Esophagus muscularis mucosa (tissue), 4 donors: ENCODE data around the gene ZNF445. TPM values are rescaled to one million over a fixed set of nuclear protein-coding genes. Genes with fewer than 3 reads are reported as not detected.

Source experiments
- DNase-seq: peaks from one replicate; pipeline ENCODE4 v3.0.0-alpha.2; 2017; ENCODE audit errors: extremely low spot score
- H3K27ac ChIP-seq, 4 donors: fragments of 200-600 bp; sonication (generic); replicated peaks in 1 of 4; 1 replicate in 3 of 4; 2 replicates in 1 of 4; pipeline ENCODE4 v1.5.1; 2016 to 2019; ENCODE audit warnings: mild to moderate bottlenecking in 1 of 4
- H3K27me3 ChIP-seq, 4 donors: fragments of 200-600 bp; sonication (generic); one replicate each; pipeline versions ENCODE4 v1.5.1 to v1.6.0; 2016 to 2019
- H3K36me3 ChIP-seq, 4 donors: fragments of 200-600 bp; sonication (generic); one replicate each; pipeline ENCODE4 v1.5.1; 2016 to 2019
- H3K4me1 ChIP-seq, 4 donors: fragments of 200-600 bp; sonication (generic); one replicate each; pipeline ENCODE4 v1.5.1; 2016 to 2019
- H3K4me3 ChIP-seq, 4 donors: fragments of 200-600 bp; sonication (generic); 1 replicate in 2 of 4; 2 replicates in 2 of 4; pipeline ENCODE4 v1.5.1; 2016 to 2019; ENCODE audit warnings: mild to moderate bottlenecking in 4 of 4, moderate library complexity in 1 of 4
- H3K9me3 ChIP-seq, 4 donors: fragments of 200-600 bp; sonication (generic); 1 replicate in 3 of 4; 2 replicates in 1 of 4; pipeline ENCODE4 v1.5.1; 2016 to 2019
- EP300 ChIP-seq: sonication (generic); formaldehyde crosslinking; IDR thresholded peaks from one replicate; pipeline ENCODE4 v1.6.1; 2017; ENCODE audit warnings: antibody characterized with exemption
- POLR2A ChIP-seq: fragments of 450-650 bp; IDR thresholded peaks from one replicate; pipeline ENCODE4 v1.6.1; 2017; ENCODE audit warnings: antibody characterized with exemption, moderate library complexity, mild to moderate bottlenecking, low read depth
- POLR2AphosphoS5 ChIP-seq, 2 donors: sonication (generic); formaldehyde crosslinking; IDR thresholded peaks; one replicate each; pipeline ENCODE4 v1.6.1; 2017; ENCODE audit warnings: antibody characterized with exemption in 2 of 2
- WGBS: methylation state at CpG from one replicate; pipeline ENCODE4 v1.1.5; 2018; 5-methylcytosine and 5-hydroxymethylcytosine counted together
- intact Hi-C: fragments of 100-400 bp; cut with DNase I; formaldehyde crosslinking; loops from one replicate; pipeline ENCODE4 v1.15.1; 2023
- total RNA-seq, 4 donors: library from RNA; depleted of rRNA; stranded (reverse); fragments of >200 nt; gene quantifications; one replicate each; pipeline versions ENCODE4 v1.1.0 to v1.2.1, GENCODE V29; 2016
- TF ChIP-seq, protein P1 (sequence below), 3 experiments: fragments of 200-600 bp in 2 of 3; fragments of 450-650 bp in 1 of 3; sonication (generic) in 2 of 3; IDR thresholded peaks; one replicate each; pipeline ENCODE4 v1.5.1; 2017 to 2019; ENCODE audit warnings: antibody characterized with exemption in 3 of 3, mild to moderate bottlenecking in 2 of 3, moderate library complexity in 1 of 3

ZNF445 gene
- total RNA-seq, 4 donors from 2014 or later = 6.5 to 11.9 (median 10.1) TPM

DNA sequence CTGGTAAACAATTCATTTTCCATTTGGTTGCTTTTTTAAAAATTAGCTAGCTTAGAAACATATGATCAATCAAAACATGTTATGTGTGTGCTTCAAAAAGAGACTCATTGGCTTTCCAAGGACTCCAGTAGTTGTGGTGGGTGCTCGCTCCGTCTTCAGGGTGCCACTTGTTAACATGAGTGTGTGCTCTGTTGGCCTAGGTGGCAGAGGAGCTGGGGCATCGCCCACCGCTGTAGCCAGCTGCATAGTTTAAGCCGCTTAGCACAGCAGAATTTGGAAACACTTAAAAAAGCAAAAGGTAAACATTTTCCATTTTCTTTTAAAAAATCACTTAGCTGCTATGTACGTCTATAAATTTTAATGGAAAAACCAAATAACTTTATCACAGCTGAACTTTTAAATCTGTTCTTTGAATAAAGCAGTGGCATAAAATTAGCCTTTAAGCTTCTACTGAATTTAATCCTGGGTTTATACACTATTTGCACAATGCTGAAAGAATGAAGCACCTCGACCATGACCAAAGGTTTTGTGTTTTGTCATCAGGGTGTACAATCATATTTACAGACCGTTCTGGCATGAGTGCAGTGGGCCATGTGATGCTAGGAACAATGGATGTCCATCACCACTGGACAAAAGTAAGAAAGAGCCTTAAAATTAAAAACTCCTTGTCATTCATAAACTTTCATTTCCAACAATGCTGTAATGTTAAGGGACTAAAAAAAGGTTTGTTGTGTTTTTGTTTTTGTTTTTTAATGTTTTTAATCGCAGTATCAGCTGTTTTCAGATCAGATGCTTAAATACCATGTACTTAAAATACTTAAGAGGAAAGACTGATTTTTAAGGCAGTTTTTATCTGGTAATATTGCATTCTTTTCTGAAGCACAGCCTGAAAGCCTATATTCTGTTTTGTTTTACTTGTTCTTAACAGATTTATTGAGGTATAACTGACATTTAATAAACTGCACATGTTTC is 81.0 kb downstream of the ZNF445 start:
- intact Hi-C loops = loop anchor here (10.0 kb wide), 1 partner anchor 72 kb away; no protein-coding TSS in a partner anchor
- Histone ChIP-seq H3K36me3 (peaks cover 4 to 48% (median 19%) of the 10 kb centered on the region in 4 donors), H3K27me3 (no peaks in the 10 kb centered on the region), H3K27ac (no peak overlapping the region), H3K4me1 (no peaks in the 10 kb centered on the region), H3K4me3 (no peak overlapping the region), H3K9me3 (no peaks in the 10 kb centered on the region)
- TF ChIP-seq, protein P1, sequence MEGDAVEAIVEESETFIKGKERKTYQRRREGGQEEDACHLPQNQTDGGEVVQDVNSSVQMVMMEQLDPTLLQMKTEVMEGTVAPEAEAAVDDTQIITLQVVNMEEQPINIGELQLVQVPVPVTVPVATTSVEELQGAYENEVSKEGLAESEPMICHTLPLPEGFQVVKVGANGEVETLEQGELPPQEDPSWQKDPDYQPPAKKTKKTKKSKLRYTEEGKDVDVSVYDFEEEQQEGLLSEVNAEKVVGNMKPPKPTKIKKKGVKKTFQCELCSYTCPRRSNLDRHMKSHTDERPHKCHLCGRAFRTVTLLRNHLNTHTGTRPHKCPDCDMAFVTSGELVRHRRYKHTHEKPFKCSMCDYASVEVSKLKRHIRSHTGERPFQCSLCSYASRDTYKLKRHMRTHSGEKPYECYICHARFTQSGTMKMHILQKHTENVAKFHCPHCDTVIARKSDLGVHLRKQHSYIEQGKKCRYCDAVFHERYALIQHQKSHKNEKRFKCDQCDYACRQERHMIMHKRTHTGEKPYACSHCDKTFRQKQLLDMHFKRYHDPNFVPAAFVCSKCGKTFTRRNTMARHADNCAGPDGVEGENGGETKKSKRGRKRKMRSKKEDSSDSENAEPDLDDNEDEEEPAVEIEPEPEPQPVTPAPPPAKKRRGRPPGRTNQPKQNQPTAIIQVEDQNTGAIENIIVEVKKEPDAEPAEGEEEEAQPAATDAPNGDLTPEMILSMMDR (IDR thresholded peaks at IDR 0.05) = no peak
- no peak for TF ChIP-seq EP300
- no peak for TF ChIP-seq POLR2A
- no peak for TF ChIP-seq POLR2AphosphoS5 (IDR thresholded peaks at IDR 0.05)
- 95% methylated on average over 9 of the region's 9 CpGs for WGBS
- no peak for DNase-seq

DNA sequence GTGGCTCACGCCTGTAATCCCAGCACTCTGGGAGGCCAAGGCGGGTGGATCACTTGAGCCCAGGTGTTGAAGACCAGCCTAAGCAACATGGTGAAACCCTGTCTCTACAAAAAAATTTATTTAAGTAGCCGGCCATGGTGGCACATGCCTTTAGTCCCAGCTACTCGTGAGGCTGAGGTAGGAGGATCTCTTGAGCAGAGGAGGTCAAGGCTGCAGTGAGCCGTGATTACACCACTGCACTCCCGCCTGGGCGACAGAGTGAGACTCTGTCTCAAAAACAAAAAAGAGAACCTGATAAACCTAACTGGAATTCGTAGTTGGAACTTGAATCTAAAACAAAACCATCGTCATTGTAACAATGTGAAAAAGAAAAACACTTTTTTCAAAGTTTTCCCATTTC is 81.8 kb downstream of the ZNF445 start:
- no peaks in the 10 kb centered on the region for H3K4me1 ChIP-seq
- no peak overlapping the region for H3K4me3 ChIP-seq
- intact Hi-C loops = loop anchor here (10.0 kb wide), 1 partner anchor 71 kb away; no protein-coding TSS in a partner anchor
- H3K27ac ChIP-seq = no peak overlapping the region
- peaks cover 0 to 41% (median 20%) of the 10 kb centered on the region in 4 donors for H3K36me3 ChIP-seq
- no peaks in the 10 kb centered on the region for H3K9me3 ChIP-seq
- no peak for DNase-seq
- TF ChIP-seq POLR2AphosphoS5 (IDR thresholded peaks at IDR 0.05) (no peak), POLR2A (no peak), EP300 (no peak)
- TF ChIP-seq, protein P1 (IDR thresholded peaks at IDR 0.05) = no peak
- 92% methylated on average over 9 of the region's 9 CpGs for WGBS
- H3K27me3 ChIP-seq = no peaks in the 10 kb centered on the region

DNA sequence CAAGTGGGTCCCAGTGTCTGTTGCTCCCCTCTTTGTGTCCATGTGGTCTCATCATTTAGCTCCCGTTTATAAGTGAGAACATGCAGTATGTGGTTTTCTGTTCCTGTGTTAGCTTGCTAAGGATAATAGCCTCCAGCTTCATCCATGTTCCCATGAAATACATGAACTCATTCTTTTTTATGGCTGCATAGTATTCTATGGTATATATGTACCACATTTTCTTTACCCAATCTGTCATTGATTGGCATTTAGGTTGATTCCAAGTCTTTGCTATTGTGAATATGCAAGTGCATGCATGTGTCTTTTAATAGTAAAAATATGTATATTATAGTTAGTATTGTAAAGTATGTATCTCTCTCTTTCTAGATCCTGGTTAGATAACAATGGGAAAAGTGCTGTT is 85.0 kb downstream of the ZNF445 start:
- H3K9me3 ChIP-seq = no peaks in the 10 kb centered on the region
- DNase-seq = no peak
- H3K4me3 ChIP-seq = no peak overlapping the region
- WGBS = 100% methylated on average over 1 of the region's 1 CpG
- TF ChIP-seq, protein P1 (IDR thresholded peaks at IDR 0.05) = no peak
- TF ChIP-seq POLR2A (no peak), EP300 (no peak), POLR2AphosphoS5 (IDR thresholded peaks at IDR 0.05) (no peak)
- no peaks in the 10 kb centered on the region for H3K27me3 ChIP-seq
- peaks cover 0 to 35% (median 20%) of the 10 kb centered on the region in 4 donors for H3K36me3 ChIP-seq
- no peak overlapping the region for H3K27ac ChIP-seq
- intact Hi-C loops = loop anchor here (10.0 kb wide), 1 partner anchor 68 kb away; no protein-coding TSS in a partner anchor
- H3K4me1 ChIP-seq = no peaks in the 10 kb centered on the region

DNA sequence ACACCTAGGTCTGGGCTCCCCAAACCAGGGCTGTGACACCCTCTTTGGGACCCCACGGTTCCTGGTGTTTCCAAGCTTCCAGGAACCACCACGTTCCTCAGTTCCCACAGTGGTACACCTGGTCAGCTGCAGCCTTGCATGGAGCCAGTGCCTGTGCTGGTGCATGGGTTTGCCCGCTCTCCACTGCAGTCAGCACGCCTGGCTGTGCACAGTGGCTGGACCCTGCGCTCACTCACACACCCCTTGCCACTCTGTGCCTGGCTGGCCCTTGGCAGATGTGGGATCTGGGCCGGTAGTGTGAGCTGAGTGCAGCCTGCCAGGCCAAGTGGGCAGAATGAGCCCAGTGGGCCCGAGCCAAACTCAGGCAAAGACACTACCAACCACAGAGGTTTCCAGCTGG is 90.1 kb downstream of the ZNF445 start:
- Histone ChIP-seq H3K4me1 (no peaks in the 10 kb centered on the region), H3K36me3 (peaks cover 0 to 20% (median 6%) of the 10 kb centered on the region in 4 donors), H3K4me3 (no peak overlapping the region), H3K27me3 (no peaks in the 10 kb centered on the region), H3K9me3 (peaks cover 0 to 7% (median 0%) of the 10 kb centered on the region in 4 donors), H3K27ac (no peak overlapping the region)
- DNase-seq = no peak
- intact Hi-C loops = no loop called here
- TF ChIP-seq, protein P1 (IDR thresholded peaks at IDR 0.05) = no peak
- TF ChIP-seq POLR2A (no peak), EP300 (no peak), POLR2AphosphoS5 (IDR thresholded peaks at IDR 0.05) (no peak)
- WGBS = 98% methylated on average over 5 of the region's 7 CpGs

Other genes starting within 250 kb of the ZNF445 start
- not detected for gene TOPAZ1, start 235.8 kb downstream of the ZNF445 start, total RNA-seq
- gene TCAIM, start 138.9 kb downstream of the ZNF445 start, total RNA-seq = 10 to 100 TPM; 32.0 to 46.4 (median 36.5) TPM
- 1 to 10 TPM; 1.8 to 6.6 (median 3.9) TPM for gene ZKSCAN7, start 77.5 kb upstream of the ZNF445 start, total RNA-seq
- gene ZNF660, start 107.3 kb upstream of the ZNF445 start, total RNA-seq = 1 to 10 TPM; 2.1 to 2.9 (median 2.6) TPM
- gene ZNF197, start 147.4 kb upstream of the ZNF445 start, total RNA-seq = 10 to 100 TPM; 16.3 to 22.8 (median 16.6) TPM
- gene ZNF35, start 171.1 kb upstream of the ZNF445 start, total RNA-seq = 10 to 100 TPM; 11.1 to 21.2 (median 16.7) TPM
- 1 to 10 TPM; 3.2 to 5.8 (median 5.4) TPM for gene ZNF502, start 235.0 kb upstream of the ZNF445 start, total RNA-seq